Measurements from ENCODE around the gene ERCC5.

Gene ERCC5

GRCh38 chr13:102845289-102845629, 573 bp upstream of the ERCC5 start:
- DNase-seq (ENCODE audit: low read depth): no peak

DNA sequence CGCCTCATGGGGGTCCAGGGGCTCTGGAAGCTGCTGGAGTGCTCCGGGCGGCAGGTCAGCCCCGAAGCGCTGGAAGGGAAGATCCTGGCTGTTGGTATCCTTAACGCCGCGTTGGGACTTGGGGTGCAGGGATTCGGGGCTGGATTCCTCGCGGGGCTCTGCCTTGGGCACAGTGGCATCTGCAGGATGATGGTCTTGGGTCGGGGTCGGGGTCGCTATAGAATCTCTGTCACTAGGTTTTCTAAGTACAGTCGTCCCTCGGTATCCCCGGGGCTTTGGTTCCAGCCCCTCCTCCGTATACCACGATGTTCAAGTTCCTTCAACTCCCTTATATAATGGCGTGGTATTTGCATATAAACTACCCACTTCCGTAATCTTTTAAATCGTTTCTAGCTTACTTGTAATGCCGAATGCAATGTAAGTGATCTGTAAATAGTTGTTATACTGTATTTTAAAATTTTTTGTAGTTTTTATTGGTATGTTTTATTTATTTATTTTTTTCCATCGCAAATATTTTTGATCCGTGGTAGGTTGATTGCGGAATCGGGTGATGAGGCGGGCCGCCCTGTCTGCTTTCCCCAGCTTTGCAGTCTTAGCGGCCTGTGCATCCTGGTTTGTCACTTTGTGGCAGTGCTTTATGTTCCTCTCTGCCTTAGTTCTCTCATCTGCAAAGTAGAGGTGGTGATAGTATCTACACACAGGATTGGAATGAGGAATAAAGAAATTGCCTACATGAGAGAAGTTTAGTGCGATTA, 606 bp downstream of the ERCC5 start:
- DNase-seq (ENCODE audit: low read depth): no peak

DNA sequence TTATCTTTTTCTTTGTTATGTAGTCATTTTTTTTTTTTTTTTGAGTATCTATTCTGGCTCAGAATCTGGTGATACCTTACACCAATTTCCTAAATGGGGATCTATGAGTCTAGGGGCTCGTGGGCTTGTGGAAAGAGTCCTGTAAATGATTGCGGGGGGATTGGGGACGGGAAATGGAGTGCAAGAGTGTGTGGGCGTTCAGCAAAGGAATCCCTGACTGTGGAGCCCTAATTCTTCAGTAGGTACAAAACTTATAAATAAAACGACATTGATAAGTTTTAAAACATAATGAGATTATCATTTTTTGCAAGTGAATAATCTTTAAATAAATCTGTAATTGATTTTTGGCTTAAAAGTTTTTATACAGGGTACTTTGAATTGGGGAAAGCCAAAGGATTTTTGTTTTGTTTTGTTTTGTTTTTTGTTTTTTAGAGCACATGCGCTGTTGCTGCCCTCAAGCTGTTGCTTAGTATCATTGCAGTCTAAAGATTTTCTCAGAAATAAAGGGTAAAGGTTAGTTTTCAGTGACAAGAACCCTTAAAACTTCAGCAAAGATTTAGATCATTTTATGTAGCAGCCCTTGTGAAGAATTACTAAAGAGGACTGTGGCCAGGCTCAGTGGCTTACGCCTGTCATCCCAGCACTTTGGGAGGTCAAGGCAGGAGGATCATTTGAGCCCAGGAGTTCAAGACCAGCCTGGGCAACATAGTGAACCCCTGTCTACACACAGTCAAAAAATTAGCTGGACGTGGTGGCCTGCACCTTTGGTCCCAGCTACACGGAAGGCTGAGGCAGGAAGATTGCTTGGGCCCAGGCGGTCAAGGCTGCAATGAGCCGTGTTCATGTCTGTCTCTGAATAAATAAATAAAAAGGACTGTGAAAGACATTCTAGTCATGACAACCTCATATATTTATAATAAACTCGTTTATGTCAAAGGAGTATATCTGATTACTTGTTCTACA, 1.7 kb downstream of the ERCC5 start:
- DNase-seq (ENCODE audit: low read depth): no peak

- no peak for DNase-seq (ENCODE audit: low read depth)
These were observed 3.1 kb downstream of the ERCC5 start for GRCh38 chr13:102848956-102849355.

DNA sequence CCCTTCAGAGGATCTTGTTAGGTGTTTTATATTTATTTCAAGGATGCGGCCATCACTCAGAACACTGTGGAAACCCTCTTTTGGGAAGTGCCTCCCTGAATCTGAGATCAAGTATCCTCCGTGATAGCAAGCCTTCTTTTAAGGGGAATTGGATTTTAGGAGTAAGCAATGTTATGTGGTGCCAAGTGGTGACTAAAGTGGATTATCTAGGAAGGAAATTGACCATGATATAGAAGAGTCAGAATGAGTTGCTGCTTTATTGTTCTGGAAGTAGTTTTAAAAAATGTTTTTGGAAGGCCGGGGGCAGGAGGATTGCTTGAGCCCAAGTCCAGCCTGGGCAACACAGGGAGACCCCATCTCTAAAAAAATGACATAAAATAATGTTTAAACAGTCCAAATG, 6.7 kb downstream of the ERCC5 start:
- no peak for DNase-seq (ENCODE audit: low read depth)

DNA sequence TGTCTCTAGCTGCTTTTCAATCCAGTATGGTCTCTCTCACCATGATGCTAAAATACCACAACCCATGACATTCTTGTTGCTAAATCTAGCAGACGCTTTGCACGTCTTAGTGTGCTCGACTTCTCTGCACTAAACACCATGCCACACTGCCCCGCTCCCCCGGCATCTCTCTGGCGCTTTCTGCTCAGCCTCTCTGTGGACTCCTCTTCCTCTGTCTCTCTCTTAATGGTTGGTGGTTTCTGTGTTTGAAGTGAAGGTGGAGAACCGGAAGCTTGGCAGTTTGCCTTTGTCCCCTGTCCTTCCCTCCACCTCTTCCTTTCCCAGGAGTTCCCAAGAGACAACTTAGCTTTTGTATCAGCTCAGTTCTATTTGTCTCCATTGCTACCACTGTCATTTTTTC, 8.8 kb downstream of the ERCC5 start:
- DNase-seq (ENCODE audit: low read depth): no peak

- DNase-seq (ENCODE audit: low read depth): peak; percentile 72
These were observed 10.7 kb downstream of the ERCC5 start for GRCh38 chr13:102856557-102856956.

GRCh38 chr13:102862624-102863210, 16.9 kb downstream of the ERCC5 start:
- DNase-seq (ENCODE audit: low read depth): no peak

DNA sequence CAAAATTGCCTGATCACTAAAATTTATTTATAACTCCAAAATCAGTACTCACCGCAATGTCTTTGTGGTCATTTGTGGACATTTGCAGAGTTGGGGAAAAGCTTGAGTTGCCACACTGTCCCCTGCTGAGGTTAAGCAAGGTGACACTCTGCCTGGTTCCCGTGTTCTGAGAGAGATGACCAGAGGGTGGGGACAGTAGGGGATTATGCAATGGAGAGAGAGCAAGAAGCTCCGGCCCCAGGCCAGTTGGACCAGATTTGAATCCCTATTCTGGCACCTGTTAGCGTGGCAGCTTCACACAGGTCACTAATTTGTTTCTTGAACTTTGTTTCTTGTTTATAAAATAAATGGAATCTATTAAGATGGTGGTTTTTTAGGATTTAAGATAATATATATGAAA, 17.8 kb downstream of the ERCC5 start:
- DNase-seq (ENCODE audit: low read depth): no peak

- no peak for DNase-seq (ENCODE audit: low read depth)
These were observed 22.6 kb downstream of the ERCC5 start for GRCh38 chr13:102868366-102868936.

DNA sequence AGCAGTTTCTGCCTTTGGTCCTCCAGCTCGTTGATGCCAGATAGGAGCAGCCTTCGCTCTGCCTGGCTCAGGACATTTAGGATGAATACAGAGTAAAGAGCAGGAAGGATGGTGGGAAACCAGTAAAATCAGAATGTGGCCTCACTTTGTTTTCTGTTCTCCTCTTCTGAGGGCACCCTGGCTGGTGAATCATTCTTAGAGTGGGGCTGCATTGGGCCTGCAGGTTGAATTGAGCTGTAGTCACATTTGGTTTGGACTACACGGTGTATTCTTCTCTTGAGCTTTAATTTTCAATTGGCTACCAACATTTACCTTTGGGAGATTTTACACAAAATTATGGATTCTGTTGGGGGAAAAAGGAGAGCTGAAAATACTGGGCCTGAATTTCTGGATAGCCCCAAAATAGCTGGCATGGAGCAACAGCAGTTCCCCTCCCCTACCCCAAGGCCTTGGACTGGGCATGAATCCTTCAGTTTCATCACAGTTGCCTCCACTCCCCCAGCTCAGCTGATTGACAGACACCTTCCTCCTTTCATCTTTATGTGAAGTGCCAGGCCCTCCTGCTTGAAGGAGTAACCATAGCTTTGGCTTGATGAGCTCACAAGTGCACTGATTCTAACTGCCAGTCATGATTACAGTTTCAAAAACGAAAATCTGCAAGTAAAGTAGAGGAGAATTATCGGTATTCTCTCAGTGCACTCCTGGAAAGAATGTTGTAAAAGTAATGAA, 24.3 kb downstream of the ERCC5 start:
- DNase-seq (ENCODE audit: low read depth): no peak

DNA sequence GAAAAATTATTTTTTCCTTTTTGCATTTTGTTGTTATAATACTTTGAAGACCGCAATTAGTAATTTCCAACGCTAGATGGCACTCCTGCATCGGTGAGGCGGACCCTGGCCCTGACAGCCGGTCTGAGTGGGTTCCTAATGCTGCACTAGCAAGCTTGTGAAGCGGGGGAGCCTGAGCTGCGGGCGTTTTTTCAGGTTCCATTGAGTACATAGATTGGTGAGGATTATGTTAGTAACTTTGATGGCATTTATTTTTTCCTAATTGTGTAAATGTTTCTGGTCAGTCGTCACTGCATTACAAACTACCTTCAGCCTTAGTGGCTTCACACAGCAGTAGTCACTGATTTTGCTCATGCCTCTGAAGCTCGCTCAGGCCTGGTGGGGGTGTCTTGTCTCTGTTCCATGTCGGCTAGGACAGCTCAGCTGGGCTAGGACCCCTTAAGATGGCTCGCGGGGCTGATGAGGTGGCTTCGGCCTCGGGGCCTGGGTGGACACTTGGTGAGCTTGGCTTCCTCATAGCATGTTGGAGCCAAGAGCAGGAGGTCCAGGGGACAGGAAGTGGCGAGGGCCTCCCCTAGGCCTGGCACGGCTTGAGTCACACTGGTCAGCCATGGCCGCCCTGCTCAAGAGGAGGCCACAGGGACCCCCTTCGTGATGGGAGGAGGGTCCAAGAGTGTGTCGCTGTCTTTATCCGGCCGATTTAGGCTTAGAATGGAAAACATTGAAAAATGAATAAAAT, 25.0 kb downstream of the ERCC5 start:
- DNase-seq (ENCODE audit: low read depth): no peak

GRCh38 chr13:102872131-102872530, 26.3 kb downstream of the ERCC5 start:
- no peak for DNase-seq (ENCODE audit: low read depth)

DNA sequence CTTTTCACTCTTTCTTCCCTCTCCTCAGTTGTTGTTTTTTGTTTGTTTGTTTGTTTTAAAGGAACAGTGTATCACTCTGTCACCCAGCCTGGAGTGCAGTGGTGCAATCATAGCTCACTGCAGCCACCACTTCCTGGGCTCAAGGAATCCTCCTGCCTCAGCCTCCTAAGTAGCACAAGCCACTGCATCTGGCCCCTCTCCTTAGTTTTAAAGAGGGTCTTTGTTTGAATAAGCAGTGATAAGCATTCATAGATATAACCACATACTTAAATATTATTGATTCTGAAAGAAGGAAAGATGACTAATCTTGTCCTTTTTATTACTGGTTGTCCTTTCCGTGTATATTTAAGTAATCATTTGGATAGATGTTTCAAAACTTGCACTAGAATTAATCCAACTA, 26.7 kb downstream of the ERCC5 start:
- no peak for DNase-seq (ENCODE audit: low read depth)

DNA sequence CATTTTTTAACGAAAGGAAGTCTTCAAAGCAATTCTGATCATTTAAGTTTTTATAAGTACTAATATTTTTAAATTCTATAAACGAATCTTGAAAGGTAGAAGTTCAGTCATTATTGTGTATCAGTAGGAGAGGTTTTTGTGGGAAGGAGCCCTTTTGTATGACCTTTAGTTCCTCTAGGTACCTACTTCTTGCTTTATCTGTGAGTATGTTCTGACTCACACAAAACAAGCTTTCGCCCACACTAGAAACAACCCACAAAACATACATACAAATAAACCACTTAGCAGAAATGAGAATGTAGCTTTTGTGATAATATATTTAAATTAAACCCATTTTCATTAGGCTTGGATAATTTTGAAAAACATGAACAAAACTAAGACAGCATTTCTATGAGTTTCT, 27.8 kb downstream of the ERCC5 start:
- DNase-seq (ENCODE audit: low read depth): no peak

DNA sequence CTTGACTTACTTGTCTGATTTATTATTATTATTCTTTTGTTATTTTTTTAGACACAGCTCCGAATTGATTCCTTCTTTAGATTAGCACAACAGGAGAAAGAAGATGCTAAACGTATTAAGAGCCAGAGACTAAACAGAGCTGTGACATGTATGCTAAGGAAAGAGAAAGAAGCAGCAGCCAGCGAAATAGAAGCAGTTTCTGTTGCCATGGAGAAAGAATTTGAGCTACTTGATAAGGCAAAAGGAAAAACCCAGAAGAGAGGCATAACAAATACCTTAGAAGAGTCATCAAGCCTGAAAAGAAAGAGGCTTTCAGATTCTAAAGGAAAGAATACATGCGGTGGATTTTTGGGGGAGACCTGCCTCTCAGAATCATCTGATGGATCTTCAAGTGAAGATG, 29.4 kb downstream of the ERCC5 start:
- DNase-seq (ENCODE audit: low read depth): no peak

DNA sequence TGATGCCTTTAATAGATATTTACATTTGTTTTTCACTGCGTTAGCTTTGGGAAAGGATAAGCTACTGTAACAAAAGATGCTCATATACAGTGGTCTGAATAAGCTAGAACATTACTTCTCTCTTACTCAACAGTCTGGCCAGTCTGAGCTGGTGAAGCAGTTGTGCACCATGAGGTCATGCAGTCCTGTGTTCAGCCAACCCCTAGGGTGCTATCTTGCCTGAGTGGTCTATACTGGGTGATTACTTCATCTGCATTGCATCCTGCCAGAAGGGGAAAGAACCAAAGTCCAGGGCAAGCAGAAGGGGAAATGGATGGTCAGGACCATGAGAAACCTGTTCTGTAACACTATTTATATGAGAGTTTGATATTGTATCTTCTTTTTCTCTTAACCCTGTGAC, 31.5 kb downstream of the ERCC5 start:
- DNase-seq (ENCODE audit: low read depth): no peak

GRCh38 chr13:102878481-102878880, 32.6 kb downstream of the ERCC5 start:
- DNase-seq (ENCODE audit: low read depth): no peak

DNA sequence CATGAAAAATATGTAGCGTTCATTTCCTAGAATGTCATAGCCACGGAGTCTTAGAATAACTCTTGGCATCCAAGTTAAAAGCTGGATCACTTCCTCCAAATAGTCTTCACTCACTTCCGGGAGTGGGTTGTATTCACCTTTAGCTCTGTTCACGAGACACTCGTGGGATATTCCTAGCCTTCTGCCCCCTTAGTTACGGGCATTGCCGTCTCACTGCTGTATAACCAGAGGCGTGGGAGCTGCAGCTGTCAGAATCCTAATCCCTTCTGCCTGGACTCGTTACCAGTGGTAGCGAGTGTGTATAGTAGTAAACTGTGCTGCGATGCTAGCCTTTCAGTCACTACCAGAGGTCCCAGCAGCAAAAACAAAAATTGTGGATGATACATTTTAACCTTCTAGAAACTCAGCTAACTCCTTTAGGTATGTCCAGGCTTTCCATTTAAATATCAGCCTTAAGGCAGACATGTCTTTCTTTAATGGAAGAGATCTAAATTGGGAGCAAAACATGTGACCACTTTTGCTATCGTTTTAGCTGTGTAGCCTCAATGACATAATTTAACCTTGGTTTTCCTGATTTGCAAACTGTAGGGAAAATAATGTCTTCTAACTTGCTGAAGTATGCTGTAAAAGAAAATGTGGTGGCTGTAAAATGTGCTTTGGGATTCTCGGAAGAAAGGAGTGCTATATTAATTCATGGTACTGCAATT, 34.1 kb downstream of the ERCC5 start:
- DNase-seq (ENCODE audit: low read depth): no peak

GRCh38 chr13:102881819-102882686, 36.2 kb downstream of the ERCC5 start:
- no peak for DNase-seq (ENCODE audit: low read depth)
